CD4-positive, alpha-beta T cell treated with Interleukin-6 for 4 hours (primary cell): ENCODE results near the gene ANHX.

ENCODE experiments used
- DNase-seq: peaks from one replicate; pipeline ENCODE4 v3.0.0-alpha.2; 2020; ENCODE audit warnings: mixed read lengths

The ANHX gene

DNA sequence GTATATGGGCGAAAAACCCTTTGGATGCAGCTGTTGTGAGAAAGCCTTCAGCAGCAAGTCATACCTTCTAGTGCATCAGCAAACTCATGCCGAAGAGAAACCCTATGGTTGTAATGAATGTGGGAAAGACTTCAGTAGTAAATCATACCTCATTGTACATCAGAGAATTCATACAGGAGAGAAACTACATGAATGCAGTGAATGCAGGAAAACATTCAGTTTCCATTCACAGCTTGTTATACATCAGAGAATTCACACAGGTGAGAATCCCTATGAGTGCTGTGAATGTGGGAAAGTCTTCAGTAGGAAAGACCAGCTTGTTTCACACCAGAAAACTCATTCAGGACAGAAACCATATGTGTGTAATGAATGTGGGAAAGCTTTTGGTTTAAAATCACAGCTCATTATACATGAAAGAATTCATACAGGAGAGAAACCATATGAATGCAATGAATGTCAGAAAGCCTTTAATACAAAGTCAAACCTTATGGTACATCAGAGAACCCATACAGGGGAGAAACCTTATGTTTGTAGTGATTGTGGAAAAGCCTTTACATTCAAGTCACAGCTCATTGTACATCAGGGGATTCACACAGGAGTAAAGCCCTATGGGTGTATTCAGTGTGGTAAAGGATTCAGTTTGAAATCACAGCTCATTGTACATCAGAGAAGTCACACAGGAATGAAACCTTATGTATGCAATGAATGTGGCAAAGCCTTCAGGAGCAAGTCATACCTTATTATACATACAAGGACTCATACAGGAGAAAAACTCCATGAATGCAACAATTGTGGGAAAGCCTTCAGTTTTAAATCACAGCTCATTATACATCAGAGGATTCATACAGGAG lies 33.0 kb downstream of the ANHX start:
- DNase-seq, result no peak

DNA sequence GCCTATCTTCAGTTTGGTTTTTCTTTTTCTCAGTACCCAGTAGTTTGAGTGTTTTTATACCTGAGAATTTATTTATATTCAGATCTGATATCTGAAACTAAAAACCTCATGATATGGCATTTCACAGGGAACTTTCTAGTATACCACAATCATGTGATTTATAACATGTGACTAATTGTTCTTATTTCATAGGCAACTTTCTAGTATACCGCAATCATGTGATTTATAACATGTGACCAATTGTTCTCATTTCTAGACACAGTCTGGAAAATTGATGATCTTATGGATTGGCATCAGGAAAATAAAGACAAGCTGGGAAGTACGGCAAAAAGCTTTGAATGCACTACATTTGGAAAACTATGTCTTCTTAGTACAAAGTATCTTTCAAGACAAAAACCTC lies 33.8 kb downstream of the ANHX start:
- DNase-seq, result no peak

DNA sequence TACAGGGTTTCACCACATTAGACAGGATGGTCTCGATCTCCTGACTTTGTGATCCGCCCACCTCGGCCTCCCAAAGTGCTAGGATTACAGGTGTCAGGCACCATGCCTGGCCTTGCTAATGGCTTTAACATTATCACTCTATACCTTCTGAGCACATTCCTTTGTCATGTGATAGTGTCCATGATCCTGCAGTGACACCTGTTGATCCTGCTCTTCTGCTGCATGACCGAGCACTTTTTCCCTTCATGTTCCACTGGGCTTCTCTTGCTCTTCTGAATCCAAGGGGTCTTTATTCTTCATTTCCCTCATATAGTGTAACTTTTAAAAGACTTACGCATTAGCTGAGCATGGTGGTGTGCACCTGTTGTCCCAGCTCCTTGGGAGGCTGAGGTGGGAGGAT lies 42.8 kb downstream of the ANHX start:
- no peak for DNase-seq

DNA sequence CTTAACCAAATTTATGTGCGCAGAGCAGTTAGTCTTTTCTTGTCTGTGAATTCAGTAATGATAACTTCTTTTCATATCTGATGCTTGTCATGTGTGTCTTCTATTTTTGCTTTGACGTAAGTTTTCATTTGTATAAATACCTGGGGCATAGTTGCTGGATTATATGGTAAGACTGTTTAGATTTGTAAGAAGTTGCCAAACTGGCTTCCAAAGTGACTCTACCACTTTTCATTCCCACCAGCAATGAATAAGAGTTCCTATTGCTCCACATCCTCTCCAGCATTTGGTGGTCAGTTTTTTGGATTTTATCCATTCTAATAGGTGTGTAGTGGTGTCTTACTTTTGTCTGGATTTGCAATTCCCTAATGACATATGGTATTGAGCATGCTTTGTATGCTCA lies 45.5 kb downstream of the ANHX start:
- DNase-seq, result no peak

DNA sequence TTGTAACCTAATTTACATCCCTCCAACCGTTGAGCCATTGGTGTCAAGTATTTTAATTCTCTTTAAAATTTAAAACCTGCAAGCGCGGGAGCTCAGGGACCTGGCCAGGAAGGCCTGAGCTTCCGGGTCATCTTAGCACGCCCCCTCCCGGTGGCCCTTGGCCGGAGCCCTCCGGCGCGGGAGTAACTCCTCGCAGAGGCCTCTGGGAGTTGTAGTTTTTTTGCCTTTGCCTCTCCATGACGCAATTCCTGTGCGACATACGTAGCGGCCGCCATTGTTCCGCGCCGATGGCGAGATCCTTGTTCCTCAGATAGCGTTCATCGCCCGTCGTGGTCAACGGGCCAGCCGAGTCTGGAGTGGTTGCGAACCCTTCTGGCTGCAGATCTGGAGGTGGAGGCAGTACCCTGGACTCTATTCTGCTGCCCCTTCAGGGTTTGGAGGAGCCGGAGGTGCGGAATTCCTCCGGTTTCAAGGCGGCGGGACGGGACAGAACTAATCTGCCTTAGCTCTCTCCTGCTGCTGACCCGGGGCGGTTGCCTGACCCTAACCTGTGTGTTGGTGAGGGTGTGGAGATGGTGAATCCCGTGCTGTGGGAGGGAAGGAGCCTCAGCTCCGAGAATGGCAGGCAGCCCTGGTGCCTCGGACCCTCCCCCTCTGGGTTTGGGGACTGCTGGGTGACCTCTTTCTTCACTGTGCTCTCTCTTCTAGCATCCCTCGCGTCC lies 54.3 kb downstream of the ANHX start, which contains the start of gene ZNF268:
Gene ZNF268 (plus strand): TSS at position 258 of the 722 bp plus-strand sequence. CDS start 503 bp downstream, outside the sequence.
- DNase-seq, result peak; percentile 92

DNA sequence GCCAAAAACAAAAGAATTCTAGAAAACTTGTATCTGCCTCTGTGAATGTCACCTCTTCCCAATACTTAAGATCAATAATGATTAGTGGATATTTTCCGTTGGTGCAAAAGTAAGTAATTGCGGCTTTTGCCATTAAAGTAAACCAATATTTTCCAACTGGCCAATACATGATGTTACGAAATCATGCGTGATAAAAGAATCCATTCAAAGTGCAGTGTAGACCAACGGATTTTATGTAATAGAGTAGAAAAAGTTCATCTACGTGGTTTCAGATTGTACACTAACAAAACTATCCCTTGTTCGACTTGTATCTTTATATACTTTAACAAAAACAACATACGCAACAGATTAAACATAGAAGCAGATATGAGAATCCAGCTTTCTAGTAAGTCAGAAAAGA lies 55.0 kb downstream of the ANHX start:
- no peak for DNase-seq

DNA sequence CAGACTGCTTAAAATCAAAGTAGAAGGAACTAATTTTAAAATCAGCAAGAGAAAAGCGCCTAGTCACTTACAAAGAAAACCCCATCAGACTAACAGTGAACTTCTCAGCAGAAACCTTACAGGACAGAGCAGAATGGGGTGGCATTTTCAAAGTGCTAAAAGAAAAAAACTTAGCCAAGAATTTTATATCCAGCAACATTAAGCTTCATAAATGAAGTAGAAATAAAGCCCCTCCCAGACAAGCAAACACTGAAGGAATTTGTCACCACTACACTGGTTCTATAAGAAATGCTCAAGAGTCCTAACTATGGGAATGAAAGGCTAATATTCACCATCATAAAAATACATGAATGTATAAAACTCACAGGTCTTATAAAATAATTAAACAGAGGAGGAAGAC lies 60.8 kb downstream of the ANHX start:
- no peak for DNase-seq

DNA sequence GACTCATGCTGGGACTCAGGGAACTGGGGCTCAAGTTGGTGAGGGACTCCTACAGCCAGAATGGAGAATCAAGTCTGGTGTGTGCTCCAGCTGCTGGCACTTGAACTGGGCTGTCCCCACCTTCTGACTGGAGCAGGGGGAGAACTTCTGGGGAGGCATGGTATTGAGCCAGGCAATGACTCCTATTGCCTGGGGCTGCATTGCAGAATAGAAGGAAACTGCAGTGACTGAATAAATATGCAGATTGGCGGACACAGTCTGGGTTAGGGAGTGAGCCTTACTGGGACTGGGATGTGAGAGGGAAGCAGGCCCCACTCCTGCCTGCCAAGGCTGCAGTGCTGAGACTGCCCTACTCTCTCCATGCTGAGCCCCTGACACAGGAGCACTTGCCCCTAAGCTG lies 63.2 kb downstream of the ANHX start:
- no peak for DNase-seq
